IMR-90 (cell line): ENCODE results near the gene CECR2.

Experiments
- CEBPB ChIP-seq: IDR thresholded peaks from 2 replicates; pipeline ENCODE4 v1.6.1; 2012; ENCODE audit warnings: low read depth, low read length, improper control_type of control experiment
- CTCF ChIP-seq: conservative IDR thresholded peaks from 2 replicates; pipeline ENCODE4 v1.5.1; 2012; ENCODE audit warnings: mild to moderate bottlenecking, low read depth, low read length, improper control_type of control experiment
- ELK1 ChIP-seq: fragments of 150-350 bp; IDR thresholded peaks from 2 replicates; pipeline ENCODE4 v1.6.1; 2016; ENCODE audit warnings: low read depth, mild to moderate bottlenecking, low read length, moderate library complexity, borderline replicate concordance
- FOS ChIP-seq: fragments of 150-350 bp; IDR thresholded peaks from 2 replicates; pipeline ENCODE4 v1.6.1; 2016; ENCODE audit warnings: low read depth, low read length
- MAZ ChIP-seq: IDR thresholded peaks from 2 replicates; pipeline ENCODE4 v1.6.1; 2012; ENCODE audit warnings: low read depth, mild to moderate bottlenecking, low read length, improper control_type of control experiment, moderate library complexity, borderline replicate concordance
- POLR2A ChIP-seq: IDR thresholded peaks from 2 replicates; pipeline ENCODE4 v1.6.1; 2012; ENCODE audit warnings: mild to moderate bottlenecking, low read depth, low read length
- RAD21 ChIP-seq: IDR thresholded peaks from 2 replicates; pipeline ENCODE4 v1.6.1; 2012; ENCODE audit warnings: low read length, improper control_type of control experiment
- RCOR1 ChIP-seq: IDR thresholded peaks from 2 replicates; pipeline ENCODE4 v1.6.1; 2012; ENCODE audit warnings: mild to moderate bottlenecking, low read length, improper control_type of control experiment; ENCODE audit not compliant: insufficient replicate concordance
- RFX5 ChIP-seq: IDR thresholded peaks from 2 replicates; pipeline ENCODE4 v1.8.0; 2012; ENCODE audit warnings: low read depth, mild to moderate bottlenecking, low read length, moderate library complexity
- SMC3 ChIP-seq: fragments of 150-350 bp; IDR thresholded peaks from 2 replicates; pipeline ENCODE4 v1.6.1; 2016; ENCODE audit warnings: low read depth, mild to moderate bottlenecking, antibody characterized with exemption, low read length, moderate library complexity
- USF2 ChIP-seq: fragments of 150-350 bp; IDR thresholded peaks from 2 replicates; pipeline ENCODE4 v1.6.1; 2017; ENCODE audit warnings: mild to moderate bottlenecking, antibody characterized with exemption, low read length, low read depth

- TF ChIP-seq RFX5 (no peak), POLR2A (no peak), CTCF (no peak), CEBPB (no peak), ELK1 (no peak), USF2 (no peak), FOS (no peak), SMC3 (no peak), RAD21 (no peak), RCOR1 (no peak), MAZ (no peak)
Observed at GRCh38 chr22:17587629-17588028, 218.4 kb downstream of the CECR2 start.
